ENCODE results near the gene VTN. TPM values are rescaled to one million over a fixed set of nuclear protein-coding genes. Genes with fewer than 3 reads are reported as not detected.

The VTN gene
- total and polyA plus RNA-seq, 2 experiments from 2014 or later = 0.16 TPM; not detected in 1

DNA sequence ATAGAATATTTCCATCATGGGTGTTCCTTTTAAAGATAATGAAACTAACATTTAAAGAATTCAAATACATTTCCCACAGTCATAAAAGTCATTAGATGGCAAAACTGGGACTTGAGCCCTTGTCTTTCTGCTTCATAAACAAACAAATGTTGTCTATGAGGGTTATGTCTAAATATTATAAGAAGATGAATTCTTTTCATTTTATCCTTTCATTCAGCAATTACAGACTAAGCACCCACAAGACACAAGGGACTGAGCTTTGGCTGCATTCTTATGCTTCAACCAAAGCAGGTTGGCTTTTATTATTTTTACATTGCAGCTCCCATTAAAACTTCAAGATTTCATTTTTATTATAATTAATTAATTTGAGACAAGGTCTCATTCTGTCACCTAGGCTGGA lies 16.3 kb upstream of the VTN start (continued):
- TF ChIP-seq, protein P1, sequence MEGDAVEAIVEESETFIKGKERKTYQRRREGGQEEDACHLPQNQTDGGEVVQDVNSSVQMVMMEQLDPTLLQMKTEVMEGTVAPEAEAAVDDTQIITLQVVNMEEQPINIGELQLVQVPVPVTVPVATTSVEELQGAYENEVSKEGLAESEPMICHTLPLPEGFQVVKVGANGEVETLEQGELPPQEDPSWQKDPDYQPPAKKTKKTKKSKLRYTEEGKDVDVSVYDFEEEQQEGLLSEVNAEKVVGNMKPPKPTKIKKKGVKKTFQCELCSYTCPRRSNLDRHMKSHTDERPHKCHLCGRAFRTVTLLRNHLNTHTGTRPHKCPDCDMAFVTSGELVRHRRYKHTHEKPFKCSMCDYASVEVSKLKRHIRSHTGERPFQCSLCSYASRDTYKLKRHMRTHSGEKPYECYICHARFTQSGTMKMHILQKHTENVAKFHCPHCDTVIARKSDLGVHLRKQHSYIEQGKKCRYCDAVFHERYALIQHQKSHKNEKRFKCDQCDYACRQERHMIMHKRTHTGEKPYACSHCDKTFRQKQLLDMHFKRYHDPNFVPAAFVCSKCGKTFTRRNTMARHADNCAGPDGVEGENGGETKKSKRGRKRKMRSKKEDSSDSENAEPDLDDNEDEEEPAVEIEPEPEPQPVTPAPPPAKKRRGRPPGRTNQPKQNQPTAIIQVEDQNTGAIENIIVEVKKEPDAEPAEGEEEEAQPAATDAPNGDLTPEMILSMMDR (conservative IDR thresholded peaks at IDR 0.05; ENCODE audit: low read depth in 2 of 2) = no peak
- TF ChIP-seq CREB1 (CRISPR knock-in tag; IDR thresholded peaks at IDR 0.05; ENCODE audit: low read depth) (no peak), ZNF331 (CRISPR knock-in tag; IDR thresholded peaks at IDR 0.05; ENCODE audit: low read depth) (no peak), STAT1 (IDR thresholded peaks at IDR 0.05; ENCODE audit: unreplicated experiment) (no peak), NANOG (IDR thresholded peaks at IDR 0.05; ENCODE audit: borderline replicate concordance) (no peak), EZH2phosphoT487 (IDR thresholded peaks at IDR 0.05; ENCODE audit: unreplicated experiment) (no peak), POLR2AphosphoS5 (IDR thresholded peaks at IDR 0.05; ENCODE audit: low read depth) (no peak), EZH2 (IDR thresholded peaks at IDR 0.05; ENCODE audit: low read depth, unreplicated experiment) (no peak)
- TF ChIP-seq, protein P2, sequence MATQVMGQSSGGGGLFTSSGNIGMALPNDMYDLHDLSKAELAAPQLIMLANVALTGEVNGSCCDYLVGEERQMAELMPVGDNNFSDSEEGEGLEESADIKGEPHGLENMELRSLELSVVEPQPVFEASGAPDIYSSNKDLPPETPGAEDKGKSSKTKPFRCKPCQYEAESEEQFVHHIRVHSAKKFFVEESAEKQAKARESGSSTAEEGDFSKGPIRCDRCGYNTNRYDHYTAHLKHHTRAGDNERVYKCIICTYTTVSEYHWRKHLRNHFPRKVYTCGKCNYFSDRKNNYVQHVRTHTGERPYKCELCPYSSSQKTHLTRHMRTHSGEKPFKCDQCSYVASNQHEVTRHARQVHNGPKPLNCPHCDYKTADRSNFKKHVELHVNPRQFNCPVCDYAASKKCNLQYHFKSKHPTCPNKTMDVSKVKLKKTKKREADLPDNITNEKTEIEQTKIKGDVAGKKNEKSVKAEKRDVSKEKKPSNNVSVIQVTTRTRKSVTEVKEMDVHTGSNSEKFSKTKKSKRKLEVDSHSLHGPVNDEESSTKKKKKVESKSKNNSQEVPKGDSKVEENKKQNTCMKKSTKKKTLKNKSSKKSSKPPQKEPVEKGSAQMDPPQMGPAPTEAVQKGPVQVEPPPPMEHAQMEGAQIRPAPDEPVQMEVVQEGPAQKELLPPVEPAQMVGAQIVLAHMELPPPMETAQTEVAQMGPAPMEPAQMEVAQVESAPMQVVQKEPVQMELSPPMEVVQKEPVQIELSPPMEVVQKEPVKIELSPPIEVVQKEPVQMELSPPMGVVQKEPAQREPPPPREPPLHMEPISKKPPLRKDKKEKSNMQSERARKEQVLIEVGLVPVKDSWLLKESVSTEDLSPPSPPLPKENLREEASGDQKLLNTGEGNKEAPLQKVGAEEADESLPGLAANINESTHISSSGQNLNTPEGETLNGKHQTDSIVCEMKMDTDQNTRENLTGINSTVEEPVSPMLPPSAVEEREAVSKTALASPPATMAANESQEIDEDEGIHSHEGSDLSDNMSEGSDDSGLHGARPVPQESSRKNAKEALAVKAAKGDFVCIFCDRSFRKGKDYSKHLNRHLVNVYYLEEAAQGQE (IDR thresholded peaks at IDR 0.05; ENCODE audit: unreplicated experiment) = no peak

DNA sequence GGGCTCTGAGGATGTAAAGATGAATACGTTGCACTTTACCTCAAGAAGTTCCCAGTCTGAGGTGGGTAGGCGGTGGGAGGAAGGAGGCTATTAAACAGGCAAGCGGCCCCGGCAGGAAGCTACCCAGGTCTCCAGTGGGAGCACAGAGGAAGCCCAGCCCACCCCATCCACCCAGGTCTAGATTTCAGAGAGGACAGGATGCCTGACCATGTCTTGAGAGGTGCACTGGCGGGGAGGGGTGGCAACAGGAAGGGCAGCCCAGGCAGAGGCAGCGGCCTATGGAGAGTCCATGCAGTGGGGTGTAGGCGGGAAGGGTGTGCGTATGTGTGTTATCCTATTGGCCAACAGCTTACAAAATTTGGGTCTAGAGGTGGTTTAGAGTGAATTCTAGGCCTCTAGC lies 15.3 kb upstream of the VTN start:
- H3K27me3 ChIP-seq (ENCODE audit: insufficient read depth) = peaks cover 62% of the 10 kb centered on the region
- H3K4me1 Mint-ChIP-seq = peaks cover 11% of the 10 kb centered on the region
- no peak overlapping the region for H3K27ac ChIP-seq (ENCODE audit: low read depth)
- DNase-seq (ENCODE audit: low spot score) (no peak), ATAC-seq (no peak)
- peaks cover 58% of the 10 kb centered on the region for H3K27me3 Mint-ChIP-seq (ENCODE audit: insufficient read depth, low read depth, poor library complexity)
- no peaks in the 10 kb centered on the region for H3K36me3 ChIP-seq (ENCODE audit: insufficient read depth)
- 0 out of 2 replicates have a peak overlapping the region, but pooled peaks have one; percentile 96 for H2AFZ ChIP-seq
- H3F3A ChIP-seq (replicated peaks; ENCODE audit: low read depth) = 0 out of 2 replicates have a peak, but pooled peaks cover 4% of the 10 kb centered on the region
- no peaks in the 10 kb centered on the region; the same call in 2 of the 3 replicates for H3K9me3 Mint-ChIP-seq
- no peaks in the 10 kb centered on the region for H4K20me1 ChIP-seq (replicated peaks; ENCODE audit: insufficient read depth)
- H3K4me2 ChIP-seq = peak overlapping the region; percentile 95
- H3K9me2 ChIP-seq (ENCODE audit: insufficient read depth) = no peaks in the 10 kb centered on the region
- TF ChIP-seq EZH2phosphoT487 (IDR thresholded peaks at IDR 0.05; ENCODE audit: unreplicated experiment) (no peak), NANOG (IDR thresholded peaks at IDR 0.05; ENCODE audit: borderline replicate concordance) (no peak)
- peak overlapping the region; percentile 90 for H3K4me3 ChIP-seq
- no peaks in the 10 kb centered on the region for H3K79me2 ChIP-seq (replicated peaks; ENCODE audit: insufficient read depth)
- H3K36me3 Mint-ChIP-seq (ENCODE audit: low read depth) = peaks cover 3% of the 10 kb centered on the region
- H3K27ac Mint-ChIP-seq = no peak overlapping the region
- peaks cover 8% of the 10 kb centered on the region; the same call in 1 of the 2 replicates for H3K4me1 ChIP-seq (ENCODE audit: insufficient read depth)
- H3K4me3 Mint-ChIP-seq = peak overlapping the region; percentile 87

Measured in GM23338 (cell line).